Thyroid gland (tissue), 4 donors: ENCODE results near the gene CHST12.

Source experiments
- POLR2A ChIP-seq, 2 donors: fragments of 450-650 bp; IDR thresholded peaks; one replicate each; pipeline ENCODE4 v1.6.1; 2017; ENCODE audit warnings: antibody characterized with exemption in 2 of 2, mild to moderate bottlenecking in 2 of 2, moderate library complexity in 1 of 2
- TF ChIP-seq, protein P1 (sequence below), 6 experiments: fragments of 200-600 bp in 3 of 6; fragments of 450-650 bp in 3 of 6; sonication (generic) in 3 of 6; IDR thresholded peaks; one replicate each; pipeline ENCODE4 v1.5.1; 2016 to 2019; ENCODE audit warnings: antibody characterized with exemption in 6 of 6, mild to moderate bottlenecking in 2 of 6, inconsistent platforms in 1 of 6, moderate library complexity in 1 of 6

GRCh38 chr7:2381227-2381626 is 22.2 kb upstream of the CHST12 start:
- no peak for TF ChIP-seq POLR2A (IDR thresholded peaks at IDR 0.05)
- TF ChIP-seq, protein P1, sequence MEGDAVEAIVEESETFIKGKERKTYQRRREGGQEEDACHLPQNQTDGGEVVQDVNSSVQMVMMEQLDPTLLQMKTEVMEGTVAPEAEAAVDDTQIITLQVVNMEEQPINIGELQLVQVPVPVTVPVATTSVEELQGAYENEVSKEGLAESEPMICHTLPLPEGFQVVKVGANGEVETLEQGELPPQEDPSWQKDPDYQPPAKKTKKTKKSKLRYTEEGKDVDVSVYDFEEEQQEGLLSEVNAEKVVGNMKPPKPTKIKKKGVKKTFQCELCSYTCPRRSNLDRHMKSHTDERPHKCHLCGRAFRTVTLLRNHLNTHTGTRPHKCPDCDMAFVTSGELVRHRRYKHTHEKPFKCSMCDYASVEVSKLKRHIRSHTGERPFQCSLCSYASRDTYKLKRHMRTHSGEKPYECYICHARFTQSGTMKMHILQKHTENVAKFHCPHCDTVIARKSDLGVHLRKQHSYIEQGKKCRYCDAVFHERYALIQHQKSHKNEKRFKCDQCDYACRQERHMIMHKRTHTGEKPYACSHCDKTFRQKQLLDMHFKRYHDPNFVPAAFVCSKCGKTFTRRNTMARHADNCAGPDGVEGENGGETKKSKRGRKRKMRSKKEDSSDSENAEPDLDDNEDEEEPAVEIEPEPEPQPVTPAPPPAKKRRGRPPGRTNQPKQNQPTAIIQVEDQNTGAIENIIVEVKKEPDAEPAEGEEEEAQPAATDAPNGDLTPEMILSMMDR (IDR thresholded peaks at IDR 0.05) = no peak
